HG03280 (cell line): Measurements from ENCODE around the gene LIN7B.

Experiments
- ATAC-seq: cut with Tn5 transposase; IDR thresholded peaks from one replicate; pipeline ENCODE4 v1.9.1; 2021; ENCODE audit warnings: mild to moderate bottlenecking, moderate library complexity; ENCODE audit not compliant: unreplicated experiment

Gene LIN7B

DNA sequence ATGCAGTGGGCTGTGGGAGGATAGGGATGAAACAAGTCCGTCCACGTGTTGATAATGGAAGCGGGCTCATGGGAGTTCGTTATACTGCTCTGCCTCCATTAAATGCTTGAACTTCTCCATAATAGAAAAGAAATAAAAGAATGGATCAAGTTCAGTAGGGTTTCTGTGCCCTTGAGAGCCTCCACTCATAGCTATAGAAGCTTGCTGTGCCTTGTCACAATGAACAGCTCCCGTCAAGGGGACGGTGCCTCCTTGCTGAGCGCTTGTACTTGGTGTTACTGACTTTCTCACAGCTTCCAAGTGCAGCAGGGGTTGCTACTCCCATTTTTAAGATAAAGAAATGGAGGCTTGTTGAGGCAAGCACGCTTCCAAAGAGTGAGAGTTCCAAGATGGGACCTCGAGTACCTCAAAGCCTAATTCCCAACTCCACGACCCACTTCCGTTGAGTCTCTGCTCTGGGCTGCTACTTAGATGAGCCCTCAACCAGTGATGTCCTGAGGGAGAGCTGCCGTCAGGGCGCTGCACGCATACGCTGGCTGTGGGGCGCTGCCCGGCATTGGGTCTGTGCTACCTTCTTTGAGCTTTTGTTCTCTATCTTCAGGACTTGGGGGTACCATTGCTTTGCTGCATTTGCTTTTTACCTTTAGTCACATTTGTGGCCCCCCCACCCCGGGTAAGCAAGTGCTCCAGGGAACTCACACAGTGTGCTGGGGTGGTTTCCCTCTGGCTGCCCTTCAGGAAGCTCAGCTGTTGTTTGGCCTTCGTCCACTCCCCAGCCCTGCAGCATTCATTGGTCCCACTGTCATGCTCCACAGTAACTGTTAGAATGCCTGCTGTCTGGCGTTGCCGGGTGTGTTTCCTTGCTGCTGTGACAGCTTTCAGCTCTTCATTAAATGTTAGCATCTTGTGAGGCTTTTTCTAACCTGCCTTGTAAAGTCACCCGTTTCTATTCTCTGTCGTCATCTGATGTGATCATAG lies 19.4 kb upstream of the LIN7B start:
- no peak for ATAC-seq

GRCh38 chr19:49097453-49098288 lies 16.5 kb upstream of the LIN7B start:
- no peak for ATAC-seq

GRCh38 chr19:49098795-49099194 lies 15.4 kb upstream of the LIN7B start:
- ATAC-seq = no peak

DNA sequence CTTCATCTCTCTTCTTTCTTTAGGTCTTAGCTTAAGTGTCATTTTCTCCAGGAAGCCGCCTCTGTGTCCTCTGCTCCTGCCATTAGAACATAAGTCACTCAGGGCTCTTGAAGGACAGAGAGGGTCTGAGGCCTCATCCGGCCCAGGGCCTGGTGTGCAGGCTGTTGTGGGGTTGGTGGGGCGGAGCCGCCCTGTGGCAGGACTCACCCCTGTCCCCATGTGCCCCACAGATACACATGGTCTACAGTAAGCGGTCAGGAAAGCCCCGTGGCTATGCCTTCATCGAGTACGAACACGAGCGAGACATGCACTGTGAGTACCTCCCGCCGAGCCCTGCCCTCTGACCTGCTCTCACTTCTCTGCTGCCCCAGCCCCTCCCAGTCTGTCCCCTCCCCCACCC lies 13.0 kb upstream of the LIN7B start:
- no peak for ATAC-seq

- ATAC-seq = no peak
These were observed 11.9 kb upstream of the LIN7B start for GRCh38 chr19:49102303-49102702.

GRCh38 chr19:49103331-49104085 lies 10.7 kb upstream of the LIN7B start:
- ATAC-seq = no peak

- no peak for ATAC-seq
These were observed 9.8 kb upstream of the LIN7B start for GRCh38 chr19:49104229-49104864.

GRCh38 chr19:49106648-49107135 lies 7.5 kb upstream of the LIN7B start:
- no peak for ATAC-seq

DNA sequence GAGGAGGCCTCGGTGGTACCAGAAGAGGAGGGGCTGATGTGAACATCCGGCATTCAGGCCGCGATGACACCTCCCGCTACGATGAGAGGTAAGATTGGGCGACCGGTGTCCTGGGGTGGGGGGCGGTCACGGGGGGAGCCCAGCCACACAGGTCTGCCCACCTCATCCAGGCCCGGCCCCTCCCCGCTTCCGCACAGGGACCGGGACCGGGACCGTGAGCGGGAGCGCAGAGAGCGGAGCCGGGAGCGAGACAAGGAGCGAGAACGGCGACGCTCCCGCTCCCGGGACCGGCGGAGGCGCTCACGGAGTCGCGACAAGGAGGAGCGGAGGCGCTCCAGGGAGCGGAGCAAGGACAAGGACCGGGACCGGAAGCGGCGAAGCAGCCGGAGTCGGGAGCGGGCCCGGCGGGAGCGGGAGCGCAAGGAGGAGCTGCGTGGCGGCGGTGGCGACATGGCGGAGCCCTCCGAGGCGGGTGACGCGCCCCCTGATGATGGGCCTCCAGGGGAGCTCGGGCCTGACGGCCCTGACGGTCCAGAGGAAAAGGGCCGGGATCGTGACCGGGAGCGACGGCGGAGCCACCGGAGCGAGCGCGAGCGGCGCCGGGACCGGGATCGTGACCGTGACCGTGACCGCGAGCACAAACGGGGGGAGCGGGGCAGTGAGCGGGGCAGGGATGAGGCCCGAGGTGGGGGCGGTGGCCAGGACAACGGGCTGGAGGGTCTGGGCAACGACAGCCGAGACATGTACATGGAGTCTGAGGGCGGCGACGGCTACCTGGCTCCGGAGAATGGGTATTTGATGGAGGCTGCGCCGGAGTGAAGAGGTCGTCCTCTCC lies 6.3 kb upstream of the LIN7B start:
- ATAC-seq = no peak

- no peak for ATAC-seq
These were observed 5.1 kb upstream of the LIN7B start for GRCh38 chr19:49109051-49109450.

DNA sequence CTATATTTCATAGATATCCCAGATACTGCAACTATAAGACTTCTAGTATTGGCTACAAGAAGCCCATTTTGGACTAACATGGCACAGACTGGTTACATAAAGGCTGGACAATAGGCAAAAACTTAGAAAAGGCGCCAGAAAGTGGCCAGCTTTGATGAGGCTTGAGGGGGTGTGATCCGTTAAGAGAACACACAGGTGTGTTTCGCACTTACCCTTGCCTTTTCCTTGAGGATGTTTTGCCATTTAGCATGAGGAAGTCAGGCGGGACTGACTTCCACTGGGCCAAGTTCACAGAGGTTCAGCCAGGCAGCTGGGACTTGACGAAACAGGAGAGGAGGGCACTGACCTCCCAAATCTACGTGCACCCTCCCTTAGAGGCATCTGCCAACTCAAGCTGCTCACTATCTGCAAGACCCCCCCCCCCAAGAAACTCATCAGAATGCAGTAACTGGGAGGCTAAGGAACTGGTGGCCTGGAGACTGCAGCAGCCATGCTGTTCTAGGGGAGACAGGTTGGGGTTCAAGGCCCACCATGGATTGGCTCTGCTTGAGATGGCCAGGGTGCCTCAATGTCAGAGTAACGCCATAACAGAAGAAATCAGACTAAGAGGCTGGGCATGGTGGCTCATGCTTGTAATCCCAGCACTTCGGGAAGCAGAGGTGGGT lies 4.5 kb upstream of the LIN7B start:
- no peak for ATAC-seq

- ATAC-seq = no peak
These were observed 3.6 kb upstream of the LIN7B start for GRCh38 chr19:49110567-49110966.

GRCh38 chr19:49111218-49111998 lies 2.8 kb upstream of the LIN7B start:
- no peak for ATAC-seq

DNA sequence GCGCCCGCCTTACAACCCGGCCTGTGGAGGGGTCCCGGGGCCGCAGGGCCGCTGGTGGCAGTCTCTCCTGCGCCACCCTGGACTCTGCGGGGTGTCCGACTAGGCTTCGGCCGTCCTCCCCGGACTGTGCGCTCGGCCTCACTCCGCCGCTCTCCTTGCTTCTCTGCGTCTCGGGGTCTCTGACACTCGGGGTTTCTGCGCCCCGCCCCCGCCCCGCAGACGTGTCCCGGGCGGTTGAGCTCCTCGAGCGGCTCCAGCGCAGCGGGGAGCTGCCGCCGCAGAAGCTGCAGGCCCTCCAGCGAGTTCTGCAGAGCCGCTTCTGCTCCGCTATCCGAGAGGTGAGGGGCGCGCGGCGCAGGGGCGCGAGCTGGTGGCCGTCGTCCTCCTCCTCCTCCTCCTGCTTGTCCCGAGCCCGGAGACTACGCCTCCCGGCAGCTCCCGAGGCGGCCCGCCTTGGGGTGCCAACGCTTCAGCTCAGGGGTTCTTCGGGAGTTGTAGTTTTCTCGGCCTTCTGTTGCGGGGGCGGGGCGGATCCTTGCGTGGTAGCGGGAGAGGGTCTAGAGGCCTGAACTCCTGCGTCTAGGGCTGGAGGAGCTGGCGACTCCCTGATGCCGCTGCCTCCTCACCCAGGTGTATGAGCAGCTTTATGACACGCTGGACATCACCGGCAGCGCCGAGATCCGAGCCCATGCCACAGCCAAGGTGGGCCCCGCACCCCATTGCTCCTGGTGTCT lies 627 bp downstream of the LIN7B start:
- ATAC-seq = no peak

DNA sequence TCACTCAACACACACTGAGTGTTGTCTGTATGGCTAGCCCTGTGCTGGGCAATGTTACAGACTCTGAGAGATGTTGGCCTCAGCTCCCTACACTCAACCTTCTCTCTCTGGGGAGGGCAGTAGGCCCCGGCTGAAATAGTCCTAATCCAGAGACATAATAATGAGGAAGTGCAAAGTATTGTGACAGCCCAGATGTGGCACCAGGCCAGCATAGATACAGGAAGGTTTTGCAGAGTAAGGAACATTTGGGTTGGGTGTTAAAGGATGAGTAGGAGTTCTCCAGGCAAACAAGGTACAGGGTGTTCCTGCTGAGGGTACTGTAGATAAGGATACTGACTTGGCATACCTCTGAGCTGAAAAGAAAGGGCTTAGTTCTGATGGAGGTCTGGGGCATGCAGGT lies 2.4 kb downstream of the LIN7B start:
- no peak for ATAC-seq

DNA sequence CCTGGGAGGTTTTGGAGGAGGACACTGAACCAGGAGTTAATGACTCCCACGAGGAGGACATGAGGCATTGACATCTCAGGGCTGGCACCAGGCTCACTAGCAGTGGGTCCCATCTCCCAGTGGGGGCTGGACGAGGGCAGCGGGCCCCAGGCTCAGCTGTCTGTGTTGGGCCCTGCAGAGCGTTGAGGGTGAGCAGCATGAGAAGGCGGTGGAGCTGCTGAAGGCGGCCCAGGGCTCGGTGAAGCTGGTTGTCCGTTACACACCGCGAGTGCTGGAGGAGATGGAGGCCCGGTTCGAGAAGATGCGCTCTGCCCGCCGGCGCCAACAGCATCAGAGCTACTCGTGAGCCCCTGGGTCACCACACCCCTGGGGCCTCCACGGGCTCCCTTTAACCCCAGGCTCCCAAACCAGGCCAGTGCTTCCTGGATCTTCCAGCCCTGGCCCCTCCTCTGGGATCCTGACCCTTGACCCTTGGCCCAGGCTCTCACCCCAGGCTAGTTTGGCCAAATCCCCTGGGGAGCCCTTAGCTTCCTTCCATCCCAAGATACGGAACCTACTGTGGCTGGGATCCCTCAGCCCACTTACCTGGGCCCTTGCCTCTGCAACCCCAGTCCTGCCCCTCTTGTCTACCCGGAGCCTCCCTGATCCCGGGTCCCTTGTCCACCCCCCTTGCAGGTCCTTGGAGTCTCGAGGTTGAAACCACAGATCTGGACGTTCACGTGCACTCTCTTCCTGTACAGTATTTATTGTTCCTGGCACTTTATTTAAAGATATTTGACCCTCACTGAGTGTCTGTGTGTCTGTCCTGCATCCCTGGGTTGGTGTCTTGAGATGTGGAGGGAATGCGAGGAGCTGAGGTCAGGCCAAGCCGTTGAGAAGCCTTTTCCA lies 3.8 kb downstream of the LIN7B start:
- ATAC-seq = no peak
